ENCODE results near the gene BBIP1. TPM values are rescaled to one million over a fixed set of nuclear protein-coding genes. Genes with fewer than 3 reads are reported as not detected.
"Not testable (repeated sequence)": the region's sequence is repeated elsewhere in the genome, so short reads cannot be mapped to it uniquely, and the experiment has no call there.

The BBIP1 gene
- polyA plus RNA-seq, 1 donor from 2014 or later = 73.3 TPM

DNA sequence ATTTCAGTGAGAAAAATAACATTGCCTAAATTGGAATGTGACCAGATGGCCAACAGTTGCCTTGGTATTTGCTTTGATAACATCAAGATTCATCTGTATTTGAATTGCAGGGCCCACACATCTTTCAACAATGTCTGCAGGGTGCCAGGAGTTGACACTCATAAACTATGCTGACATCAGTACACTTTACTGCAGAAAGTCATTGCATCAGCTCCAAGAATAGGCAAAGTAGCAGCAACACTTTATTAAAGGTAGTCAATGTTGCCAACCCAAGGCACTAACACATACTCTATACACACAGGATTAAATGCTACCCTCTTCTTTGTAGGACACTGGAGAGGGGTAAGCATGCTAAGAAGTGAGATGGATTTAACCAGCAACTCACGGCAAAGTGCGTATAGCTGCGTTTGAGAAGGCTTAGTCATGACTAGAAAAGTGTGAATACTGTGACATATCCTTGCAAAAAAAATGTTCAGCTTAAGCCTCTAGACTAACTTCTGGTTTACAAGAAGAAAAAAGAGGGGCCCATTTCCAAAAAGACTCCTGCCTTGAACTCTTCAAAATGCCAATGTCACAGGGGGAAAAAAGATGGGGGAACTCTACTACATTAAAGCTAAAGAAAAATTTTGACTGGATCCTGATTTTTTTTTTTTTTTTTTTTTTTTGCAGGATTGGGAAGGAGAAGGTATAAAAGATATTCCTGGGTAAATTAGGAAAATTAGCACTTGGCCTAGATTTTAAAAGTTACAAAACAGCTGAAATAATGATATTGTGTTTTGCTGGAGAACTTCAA lies 2.2 kb downstream of the BBIP1 start:
- no peaks in the 10 kb centered on the region for H3K27me3 ChIP-seq (ENCODE audit: insufficient read depth, low read depth, low read length)
- TF ChIP-seq REST (IDR thresholded peaks at IDR 0.05; ENCODE audit: borderline replicate concordance) = no peak
- TF ChIP-seq SMC3 (conservative IDR thresholded peaks at IDR 0.05; ENCODE audit: poor library complexity) = no peak
- no peak for TF ChIP-seq POLR2AphosphoS5 (IDR thresholded peaks at IDR 0.05)
- no peak for TF ChIP-seq MXI1 (conservative IDR thresholded peaks at IDR 0.05; ENCODE audit: poor library complexity, severe bottlenecking)
- no peak for TF ChIP-seq TAF1 (IDR thresholded peaks at IDR 0.05; ENCODE audit: low read depth)
- TF ChIP-seq, protein P1, sequence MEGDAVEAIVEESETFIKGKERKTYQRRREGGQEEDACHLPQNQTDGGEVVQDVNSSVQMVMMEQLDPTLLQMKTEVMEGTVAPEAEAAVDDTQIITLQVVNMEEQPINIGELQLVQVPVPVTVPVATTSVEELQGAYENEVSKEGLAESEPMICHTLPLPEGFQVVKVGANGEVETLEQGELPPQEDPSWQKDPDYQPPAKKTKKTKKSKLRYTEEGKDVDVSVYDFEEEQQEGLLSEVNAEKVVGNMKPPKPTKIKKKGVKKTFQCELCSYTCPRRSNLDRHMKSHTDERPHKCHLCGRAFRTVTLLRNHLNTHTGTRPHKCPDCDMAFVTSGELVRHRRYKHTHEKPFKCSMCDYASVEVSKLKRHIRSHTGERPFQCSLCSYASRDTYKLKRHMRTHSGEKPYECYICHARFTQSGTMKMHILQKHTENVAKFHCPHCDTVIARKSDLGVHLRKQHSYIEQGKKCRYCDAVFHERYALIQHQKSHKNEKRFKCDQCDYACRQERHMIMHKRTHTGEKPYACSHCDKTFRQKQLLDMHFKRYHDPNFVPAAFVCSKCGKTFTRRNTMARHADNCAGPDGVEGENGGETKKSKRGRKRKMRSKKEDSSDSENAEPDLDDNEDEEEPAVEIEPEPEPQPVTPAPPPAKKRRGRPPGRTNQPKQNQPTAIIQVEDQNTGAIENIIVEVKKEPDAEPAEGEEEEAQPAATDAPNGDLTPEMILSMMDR (IDR thresholded peaks at IDR 0.05; ENCODE audit: poor library complexity, severe bottlenecking) = no peak
- no peak for TF ChIP-seq EZH2 (IDR thresholded peaks at IDR 0.05; ENCODE audit: borderline replicate concordance, insufficient read depth, low read length, poor library complexity, severe bottlenecking)
- TF ChIP-seq EP300 (conservative IDR thresholded peaks at IDR 0.05; ENCODE audit: poor library complexity, severe bottlenecking) = no peak
- TF ChIP-seq RAD21 (conservative IDR thresholded peaks at IDR 0.05) = no peak
- no peaks in the 10 kb centered on the region for H4K20me1 ChIP-seq (ENCODE audit: insufficient read depth)
- no peak overlapping the region for H3K4me2 ChIP-seq (ENCODE audit: low read length)
- no peaks in the 10 kb centered on the region for H3K9me2 ChIP-seq (ENCODE audit: insufficient read depth, low read length)
- H3K9me3 ChIP-seq (ENCODE audit: low read length) = no peaks in the 10 kb centered on the region
- H3K27ac ChIP-seq (ENCODE audit: low read length) = no peak overlapping the region
- H3K79me2 ChIP-seq (replicated peaks; ENCODE audit: insufficient read depth, low read length) = peaks cover 30% of the 10 kb centered on the region
- H3K9ac ChIP-seq (ENCODE audit: low read length) = no peak overlapping the region
- H2AFZ ChIP-seq (ENCODE audit: low read depth, low read length) = no peak overlapping the region
- no peak overlapping the region for H3K4me3 ChIP-seq (ENCODE audit: low read length)
- no peaks in the 10 kb centered on the region for H3F3A ChIP-seq (ENCODE audit: insufficient read depth, low read length, poor library complexity, severe bottlenecking)
- H3K36me3 ChIP-seq (ENCODE audit: insufficient read depth, low read length) = no peaks in the 10 kb centered on the region

- H3K9me3 ChIP-seq (ENCODE audit: low read length); H3K9me2 ChIP-seq (ENCODE audit: insufficient read depth, low read length); H3F3A ChIP-seq (ENCODE audit: insufficient read depth, low read length, poor library complexity, severe bottlenecking); H3K4me2 ChIP-seq (ENCODE audit: low read length); H3K4me3 ChIP-seq (ENCODE audit: low read length); H2AFZ ChIP-seq (ENCODE audit: low read depth, low read length); H3K27me3 ChIP-seq (ENCODE audit: insufficient read depth, low read depth, low read length); H3K9ac ChIP-seq (ENCODE audit: low read length); H3K27ac ChIP-seq (ENCODE audit: low read length); H4K20me1 ChIP-seq (ENCODE audit: insufficient read depth); H3K36me3 ChIP-seq (ENCODE audit: insufficient read depth, low read length): not testable (repeated sequence)
- H3K79me2 ChIP-seq (replicated peaks; ENCODE audit: insufficient read depth, low read length) = peaks cover 19% of the 10 kb centered on the region
These were observed 3.4 kb downstream of the BBIP1 start for GRCh38 chr10:110915600-110915999.
